Measurements from ENCODE around the gene SRSF4. TPM values are rescaled to one million over a fixed set of nuclear protein-coding genes. Genes with fewer than 3 reads are reported as not detected.

Gene SRSF4
- total RNA-seq, 1 donor from 2014 or later, result 111 TPM

- peaks cover 17% of the 10 kb centered on the region for H3K27me3 Mint-ChIP-seq
- H3K9me3 Mint-ChIP-seq (ENCODE audit: low read depth), result no peaks in the 10 kb centered on the region
- no peak overlapping the region for H3K27ac Mint-ChIP-seq
- peak; percentile 55 for DNase-seq (ENCODE audit: low spot score, unreplicated experiment)
- no peak overlapping the region for H3K4me3 Mint-ChIP-seq (ENCODE audit: low read depth)
- peaks cover 12% of the 10 kb centered on the region for H3K36me3 Mint-ChIP-seq (ENCODE audit: insufficient read depth)
- TF ChIP-seq CTCF (IDR thresholded peaks at IDR 0.05; ENCODE audit: unreplicated experiment), result peak; percentile 84
- peaks cover 8% of the 10 kb centered on the region for H3K4me1 Mint-ChIP-seq (ENCODE audit: low read depth)
These were observed 60.7 kb downstream of the SRSF4 start for GRCh38 chr1:29120947-29121485.

GRCh38 chr1:29120367-29120766, 61.3 kb downstream of the SRSF4 start:
- TF ChIP-seq CTCF (IDR thresholded peaks at IDR 0.05; ENCODE audit: unreplicated experiment), result no peak
- Mint-ChIP-seq H3K36me3 (ENCODE audit: insufficient read depth) (peaks cover 12% of the 10 kb centered on the region), H3K27me3 (peaks cover 11% of the 10 kb centered on the region), H3K4me1 (ENCODE audit: low read depth) (peaks cover 1% of the 10 kb centered on the region), H3K27ac (no peak overlapping the region), H3K9me3 (ENCODE audit: low read depth) (no peaks in the 10 kb centered on the region), H3K4me3 (ENCODE audit: low read depth) (no peak overlapping the region)
- no peak for DNase-seq (ENCODE audit: low spot score, unreplicated experiment)

- no peaks in the 10 kb centered on the region for H3K4me1 Mint-ChIP-seq (ENCODE audit: low read depth)
- peaks cover 11% of the 10 kb centered on the region for H3K27me3 Mint-ChIP-seq
- no peak overlapping the region for H3K27ac Mint-ChIP-seq
- peaks cover 12% of the 10 kb centered on the region for H3K36me3 Mint-ChIP-seq (ENCODE audit: insufficient read depth)
- no peak for TF ChIP-seq CTCF (IDR thresholded peaks at IDR 0.05; ENCODE audit: unreplicated experiment)
- no peak overlapping the region for H3K4me3 Mint-ChIP-seq (ENCODE audit: low read depth)
- no peaks in the 10 kb centered on the region for H3K9me3 Mint-ChIP-seq (ENCODE audit: low read depth)
- no peak for DNase-seq (ENCODE audit: low spot score, unreplicated experiment)
These were observed 62.4 kb downstream of the SRSF4 start for GRCh38 chr1:29119121-29119929.

- no peak for TF ChIP-seq CTCF (IDR thresholded peaks at IDR 0.05; ENCODE audit: unreplicated experiment)
- no peak overlapping the region for H3K4me3 Mint-ChIP-seq (ENCODE audit: low read depth)
- H3K9me3 Mint-ChIP-seq (ENCODE audit: low read depth), result no peaks in the 10 kb centered on the region
- no peak overlapping the region for H3K27ac Mint-ChIP-seq
- H3K36me3 Mint-ChIP-seq (ENCODE audit: insufficient read depth), result peaks cover 12% of the 10 kb centered on the region
- peaks cover 11% of the 10 kb centered on the region for H3K27me3 Mint-ChIP-seq
- H3K4me1 Mint-ChIP-seq (ENCODE audit: low read depth), result no peaks in the 10 kb centered on the region
- no peak for DNase-seq (ENCODE audit: low spot score, unreplicated experiment)
These were observed 64.3 kb downstream of the SRSF4 start for GRCh38 chr1:29117381-29117780.

GRCh38 chr1:29114654-29115053, 67.0 kb downstream of the SRSF4 start:
- Mint-ChIP-seq H3K27ac (no peak overlapping the region), H3K4me1 (ENCODE audit: low read depth) (no peaks in the 10 kb centered on the region), H3K36me3 (ENCODE audit: insufficient read depth) (peaks cover 12% of the 10 kb centered on the region), H3K4me3 (ENCODE audit: low read depth) (no peak overlapping the region), H3K27me3 (no peaks in the 10 kb centered on the region), H3K9me3 (ENCODE audit: low read depth) (no peaks in the 10 kb centered on the region)
- TF ChIP-seq CTCF (IDR thresholded peaks at IDR 0.05; ENCODE audit: unreplicated experiment), result no peak
- no peak for DNase-seq (ENCODE audit: low spot score, unreplicated experiment)
